HG02759 (cell line): Measurements from ENCODE around the gene HHAT.

Experiments used
- ATAC-seq: cut with Tn5 transposase; IDR thresholded peaks from one replicate; pipeline ENCODE4 v1.9.1; 2021; ENCODE audit warnings: mild to moderate bottlenecking, moderate library complexity; ENCODE audit not compliant: unreplicated experiment

Gene HHAT

GRCh38 chr1:210588357-210588756 is 259.7 kb downstream of the HHAT start:
- no peak for ATAC-seq

- ATAC-seq = no peak
Measured at GRCh38 chr1:210588946-210589345, 260.2 kb downstream of the HHAT start.

GRCh38 chr1:210591214-210591613 is 262.5 kb downstream of the HHAT start:
- ATAC-seq = no peak

GRCh38 chr1:210594605-210595004 is 265.9 kb downstream of the HHAT start:
- ATAC-seq = no peak

GRCh38 chr1:210596641-210597040 is 267.9 kb downstream of the HHAT start:
- no peak for ATAC-seq

GRCh38 chr1:210597555-210598134 is 268.9 kb downstream of the HHAT start:
- ATAC-seq = peak; percentile 92

- peak; percentile 23 for ATAC-seq
Measured at GRCh38 chr1:210598135-210598652, 269.5 kb downstream of the HHAT start.

- no peak for ATAC-seq
Measured at GRCh38 chr1:210600421-210601159, 271.9 kb downstream of the HHAT start.

- no peak for ATAC-seq
Measured at GRCh38 chr1:210603123-210603522, 274.4 kb downstream of the HHAT start.

GRCh38 chr1:210605099-210605498 is 276.4 kb downstream of the HHAT start:
- no peak for ATAC-seq

GRCh38 chr1:210607361-210607760 is 278.7 kb downstream of the HHAT start:
- ATAC-seq = no peak

- no peak for ATAC-seq
Measured at GRCh38 chr1:210608767-210609166, 280.1 kb downstream of the HHAT start.

GRCh38 chr1:210616356-210616755 is 287.7 kb downstream of the HHAT start:
- no peak for ATAC-seq

- ATAC-seq = no peak
Measured at GRCh38 chr1:210617293-210617692, 288.6 kb downstream of the HHAT start.

- no peak for ATAC-seq
Measured at GRCh38 chr1:210618369-210618768, 289.7 kb downstream of the HHAT start.

GRCh38 chr1:210620867-210621488 is 292.3 kb downstream of the HHAT start:
- ATAC-seq = no peak

- ATAC-seq = no peak
Measured at GRCh38 chr1:210621712-210622111, 293.0 kb downstream of the HHAT start.

GRCh38 chr1:210624722-210625121 is 296.0 kb downstream of the HHAT start:
- ATAC-seq = no peak

GRCh38 chr1:210625715-210626114 is 297.0 kb downstream of the HHAT start:
- ATAC-seq = no peak

GRCh38 chr1:210626341-210626740 is 297.6 kb downstream of the HHAT start:
- no peak for ATAC-seq

- no peak for ATAC-seq
Measured at GRCh38 chr1:210627755-210628154, 299.1 kb downstream of the HHAT start.

- no peak for ATAC-seq
Measured at GRCh38 chr1:210629276-210629675, 300.6 kb downstream of the HHAT start.
